ENCODE data around the gene R3HCC1L.

DNA sequence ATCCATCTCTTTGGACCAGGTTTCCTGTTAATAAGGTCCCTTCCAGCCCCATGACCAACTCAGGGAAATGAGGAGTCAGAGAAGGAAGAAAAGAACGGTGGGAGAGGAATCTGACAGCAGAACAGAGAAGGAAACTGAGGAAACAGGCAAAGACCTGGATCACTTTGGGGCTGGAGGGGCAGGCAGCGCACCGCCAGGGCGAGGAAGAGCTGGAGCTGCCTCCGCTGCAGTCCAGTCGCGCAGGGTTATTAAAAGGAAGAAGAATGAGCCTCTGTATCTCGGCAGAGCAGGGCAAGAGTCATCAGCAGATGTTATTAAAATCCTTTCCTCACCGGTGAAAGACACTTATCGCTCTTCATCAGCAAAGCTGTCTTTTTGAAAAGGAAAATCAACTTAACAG is 37.7 kb upstream of the R3HCC1L start:
- TF ChIP-seq, protein P1, sequence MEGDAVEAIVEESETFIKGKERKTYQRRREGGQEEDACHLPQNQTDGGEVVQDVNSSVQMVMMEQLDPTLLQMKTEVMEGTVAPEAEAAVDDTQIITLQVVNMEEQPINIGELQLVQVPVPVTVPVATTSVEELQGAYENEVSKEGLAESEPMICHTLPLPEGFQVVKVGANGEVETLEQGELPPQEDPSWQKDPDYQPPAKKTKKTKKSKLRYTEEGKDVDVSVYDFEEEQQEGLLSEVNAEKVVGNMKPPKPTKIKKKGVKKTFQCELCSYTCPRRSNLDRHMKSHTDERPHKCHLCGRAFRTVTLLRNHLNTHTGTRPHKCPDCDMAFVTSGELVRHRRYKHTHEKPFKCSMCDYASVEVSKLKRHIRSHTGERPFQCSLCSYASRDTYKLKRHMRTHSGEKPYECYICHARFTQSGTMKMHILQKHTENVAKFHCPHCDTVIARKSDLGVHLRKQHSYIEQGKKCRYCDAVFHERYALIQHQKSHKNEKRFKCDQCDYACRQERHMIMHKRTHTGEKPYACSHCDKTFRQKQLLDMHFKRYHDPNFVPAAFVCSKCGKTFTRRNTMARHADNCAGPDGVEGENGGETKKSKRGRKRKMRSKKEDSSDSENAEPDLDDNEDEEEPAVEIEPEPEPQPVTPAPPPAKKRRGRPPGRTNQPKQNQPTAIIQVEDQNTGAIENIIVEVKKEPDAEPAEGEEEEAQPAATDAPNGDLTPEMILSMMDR (IDR thresholded peaks at IDR 0.05; ENCODE audit: low read length), result no peak
- TF ChIP-seq EZH2phosphoT487 (IDR thresholded peaks at IDR 0.05; ENCODE audit: low read length) (no peak), EZH2 (optimal IDR thresholded peaks at IDR 0.05; ENCODE audit: low read depth, low read length) (no peak)
